Measurements from ENCODE around the gene CDK13.
"Not testable (repeated sequence)": the region's sequence is repeated elsewhere in the genome, so short reads cannot be mapped to it uniquely, and the experiment has no call there.

The CDK13 gene

GRCh38 chr7:40147371-40148246 is 197.6 kb downstream of the CDK13 start:
- no peak for DNase-seq (ENCODE audit: low read depth in 2 of 2)

- DNase-seq (ENCODE audit: low read depth in 2 of 2) = not testable (repeated sequence)
These were observed 198.2 kb downstream of the CDK13 start for GRCh38 chr7:40148247-40148580.

- DNase-seq (ENCODE audit: low read depth in 2 of 2) = no peak
These were observed 198.6 kb downstream of the CDK13 start for GRCh38 chr7:40148671-40149070.
